Liver (tissue), 9 donors: ENCODE measurements around the gene PGBD5. TPM values are rescaled to one million over a fixed set of nuclear protein-coding genes. Genes with fewer than 3 reads are reported as not detected.

Experiments
- DNase-seq: peaks from one replicate; pipeline ENCODE4 v3.0.0-alpha.2; 2017; ENCODE audit warnings: low spot score
- H3K27ac ChIP-seq, 2 donors: one replicate each; pipeline ENCODE4 v1.7.0; 2013; ENCODE audit warnings: inconsistent platforms in 2 of 2, low read length in 2 of 2, control low read depth in 1 of 2, low read depth in 1 of 2, mild to moderate bottlenecking in 1 of 2
- H3K27me3 ChIP-seq, 4 donors: one replicate each; pipeline versions ENCODE4 v1.6.1 to v1.7.0; 2013; ENCODE audit warnings: low read length in 3 of 4, inconsistent platforms in 1 of 4, mild to moderate bottlenecking in 1 of 4, moderate library complexity in 1 of 4; ENCODE audit not compliant: control insufficient read depth in 4 of 4, insufficient read depth in 4 of 4
- H3K36me3 ChIP-seq, 4 donors: one replicate each; pipeline versions ENCODE4 v1.6.1 to v1.7.0; 2013; ENCODE audit warnings: low read length in 3 of 4, mild to moderate bottlenecking in 3 of 4, low read depth in 1 of 4, moderate library complexity in 1 of 4; ENCODE audit not compliant: control insufficient read depth in 4 of 4, insufficient read depth in 3 of 4
- H3K4me1 ChIP-seq, 4 donors: one replicate each; pipeline versions ENCODE4 v1.6.1 to v1.7.0; 2013; ENCODE audit warnings: low read length in 3 of 4, mild to moderate bottlenecking in 3 of 4, moderate library complexity in 1 of 4; ENCODE audit not compliant: control insufficient read depth in 4 of 4, insufficient read depth in 4 of 4
- H3K4me3 ChIP-seq, 3 donors: one replicate each; pipeline versions ENCODE4 v1.6.1 to v1.7.0; 2013; ENCODE audit warnings: low read length in 3 of 3, control low read depth in 1 of 3, low read depth in 1 of 3, mild to moderate bottlenecking in 1 of 3
- H3K9ac ChIP-seq, 2 donors: one replicate each; pipeline ENCODE4 v1.7.0; 2013; ENCODE audit warnings: low read length in 2 of 2, mild to moderate bottlenecking in 2 of 2, moderate library complexity in 2 of 2, control low read depth in 1 of 2, low read depth in 1 of 2
- H3K9me3 ChIP-seq, 4 donors: one replicate each; pipeline versions ENCODE4 v1.6.1 to v1.7.0; 2013; ENCODE audit warnings: low read length in 3 of 4; ENCODE audit not compliant: control insufficient read depth in 4 of 4
- EGR1 ChIP-seq, 2 donors: IDR thresholded peaks; 2 replicates each; pipeline ENCODE4 v1.6.1; 2016 to 2018; ENCODE audit warnings: antibody characterized with exemption in 2 of 2, low read depth in 2 of 2
- FOXA1 ChIP-seq: IDR thresholded peaks from 2 replicates; pipeline ENCODE4 v1.6.1; 2016; ENCODE audit warnings: antibody characterized with exemption
- FOXA2 ChIP-seq: IDR thresholded peaks from 2 replicates; pipeline ENCODE4 v1.6.1; 2016; ENCODE audit warnings: antibody characterized with exemption
- GABPA ChIP-seq, 2 donors: IDR thresholded peaks in 1 of 2; conservative IDR thresholded peaks in 1 of 2; 2 replicates each; pipeline ENCODE4 v1.6.1; 2016; ENCODE audit warnings: antibody characterized with exemption in 2 of 2, mild to moderate bottlenecking in 1 of 2, moderate library complexity in 1 of 2
- HNF4A ChIP-seq, 2 donors: conservative IDR thresholded peaks; 2 replicates each; pipeline ENCODE4 v1.6.1; 2016; ENCODE audit warnings: antibody characterized with exemption in 2 of 2, mild to moderate bottlenecking in 2 of 2
- HNF4G ChIP-seq: IDR thresholded peaks from 2 replicates; pipeline ENCODE4 v1.6.1; 2016; ENCODE audit warnings: antibody characterized with exemption
- JUND ChIP-seq, 2 donors: IDR thresholded peaks; 2 replicates each; pipeline ENCODE4 v1.6.1; 2016; ENCODE audit warnings: antibody characterized with exemption in 2 of 2
- MAX ChIP-seq: IDR thresholded peaks from 2 replicates; pipeline ENCODE4 v1.6.1; 2016; ENCODE audit warnings: antibody characterized with exemption
- NR2F2 ChIP-seq: IDR thresholded peaks from 2 replicates; pipeline ENCODE4 v1.6.1; 2016; ENCODE audit warnings: antibody characterized with exemption
- RAD21 ChIP-seq, 2 donors: IDR thresholded peaks; 2 replicates each; pipeline ENCODE4 v1.6.1; 2016; ENCODE audit warnings: antibody characterized with exemption in 2 of 2, mild to moderate bottlenecking in 2 of 2
- REST ChIP-seq: IDR thresholded peaks from 2 replicates; pipeline ENCODE4 v1.6.1; 2016; ENCODE audit warnings: antibody characterized with exemption, mild to moderate bottlenecking
- RXRA ChIP-seq, 2 donors: IDR thresholded peaks; 2 replicates each; pipeline ENCODE4 v1.6.1; 2017 to 2018; ENCODE audit warnings: antibody characterized with exemption in 2 of 2, mild to moderate bottlenecking in 1 of 2
- SP1 ChIP-seq: IDR thresholded peaks from 2 replicates; pipeline ENCODE4 v1.6.1; 2018; ENCODE audit warnings: antibody characterized with exemption, mild to moderate bottlenecking
- YY1 ChIP-seq: IDR thresholded peaks from 2 replicates; pipeline ENCODE4 v1.6.1; 2016; ENCODE audit warnings: antibody characterized with exemption, mild to moderate bottlenecking
- WGBS: extraction: QIAGEN DNeasy Blood & Tissue Kit; methylation state at CpG from one replicate; pipeline ENCODE4 v1.1.7; 2013; 5-methylcytosine and 5-hydroxymethylcytosine counted together
- polyA plus RNA-seq, 2 donors: library from polyadenylated mRNA; stranded (reverse) in 1 of 2; unstranded in 1 of 2; fragments of 200-250 nt in 1 of 2; fragments of >200 nt in 1 of 2; fragmentation: Nextera tagmentation in 1 of 2; extraction: Ambion mirVana in 1 of 2; gene quantifications; one replicate each; pipeline versions ENCODE4 v1.2.1 to v1.2.3, GENCODE V29; 2013 to 2015
- total RNA-seq, 2 donors: library from RNA; depleted of rRNA; stranded (reverse); fragments of >200 nt; gene quantifications; one replicate each; pipeline ENCODE4 v1.2.3, GENCODE V29; 2014
- TF ChIP-seq, protein P1 (sequence below): IDR thresholded peaks from 2 replicates; pipeline ENCODE4 v1.6.1; 2016; ENCODE audit warnings: antibody characterized with exemption
- TF ChIP-seq, protein P2 (sequence below): fragments of 150-350 bp; IDR thresholded peaks from 2 replicates; pipeline ENCODE4 v1.5.1; 2017; ENCODE audit warnings: improper control_type of control experiment, low read depth, low read length; ENCODE audit not compliant: missing input control
- TF ChIP-seq, protein P3 (sequence below): IDR thresholded peaks from 2 replicates; pipeline ENCODE4 v1.6.1; 2016; ENCODE audit warnings: antibody characterized with exemption
- donor health status: healthy.
- donor health status: healthy.
- donor health status: healthy.
- donor health status: healthy.
- donor health status: healthy.

PGBD5 gene
- total and polyA plus RNA-seq, 4 donors, result 0.88 to 5.4 (median 2.7) TPM

GRCh38 chr1:230395932-230396331 lies 30.2 kb downstream of the PGBD5 start:
- Histone ChIP-seq H3K27ac (no peak overlapping the region), H3K36me3 (no peaks in the 10 kb centered on the region), H3K9ac (no peak overlapping the region), H3K4me1 (no peaks in the 10 kb centered on the region), H3K27me3 (no peaks in the 10 kb centered on the region), H3K9me3 (no peaks in the 10 kb centered on the region), H3K4me3 (no peak overlapping the region)
- no peak for TF ChIP-seq NR2F2
- TF ChIP-seq MAX, result no peak
- TF ChIP-seq RAD21 (IDR thresholded peaks at IDR 0.05), result no peak
- TF ChIP-seq JUND (IDR thresholded peaks at IDR 0.05), result no peak
- TF ChIP-seq, protein P1, sequence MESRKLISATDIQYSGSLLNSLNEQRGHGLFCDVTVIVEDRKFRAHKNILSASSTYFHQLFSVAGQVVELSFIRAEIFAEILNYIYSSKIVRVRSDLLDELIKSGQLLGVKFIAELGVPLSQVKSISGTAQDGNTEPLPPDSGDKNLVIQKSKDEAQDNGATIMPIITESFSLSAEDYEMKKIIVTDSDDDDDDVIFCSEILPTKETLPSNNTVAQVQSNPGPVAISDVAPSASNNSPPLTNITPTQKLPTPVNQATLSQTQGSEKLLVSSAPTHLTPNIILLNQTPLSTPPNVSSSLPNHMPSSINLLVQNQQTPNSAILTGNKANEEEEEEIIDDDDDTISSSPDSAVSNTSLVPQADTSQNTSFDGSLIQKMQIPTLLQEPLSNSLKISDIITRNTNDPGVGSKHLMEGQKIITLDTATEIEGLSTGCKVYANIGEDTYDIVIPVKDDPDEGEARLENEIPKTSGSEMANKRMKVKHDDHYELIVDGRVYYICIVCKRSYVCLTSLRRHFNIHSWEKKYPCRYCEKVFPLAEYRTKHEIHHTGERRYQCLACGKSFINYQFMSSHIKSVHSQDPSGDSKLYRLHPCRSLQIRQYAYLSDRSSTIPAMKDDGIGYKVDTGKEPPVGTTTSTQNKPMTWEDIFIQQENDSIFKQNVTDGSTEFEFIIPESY, result no peak
- TF ChIP-seq GABPA (IDR thresholded peaks at IDR 0.05 in 1 of 2, conservative IDR thresholded peaks at IDR 0.05 in 1 of 2), result no peak
- WGBS, result 88% methylated on average over 1 of the region's 1 CpG
- DNase-seq, result no peak

GRCh38 chr1:230394741-230395140 lies 31.4 kb downstream of the PGBD5 start:
- 94% methylated on average over 8 of the region's 8 CpGs for WGBS
- TF ChIP-seq, protein P2, sequence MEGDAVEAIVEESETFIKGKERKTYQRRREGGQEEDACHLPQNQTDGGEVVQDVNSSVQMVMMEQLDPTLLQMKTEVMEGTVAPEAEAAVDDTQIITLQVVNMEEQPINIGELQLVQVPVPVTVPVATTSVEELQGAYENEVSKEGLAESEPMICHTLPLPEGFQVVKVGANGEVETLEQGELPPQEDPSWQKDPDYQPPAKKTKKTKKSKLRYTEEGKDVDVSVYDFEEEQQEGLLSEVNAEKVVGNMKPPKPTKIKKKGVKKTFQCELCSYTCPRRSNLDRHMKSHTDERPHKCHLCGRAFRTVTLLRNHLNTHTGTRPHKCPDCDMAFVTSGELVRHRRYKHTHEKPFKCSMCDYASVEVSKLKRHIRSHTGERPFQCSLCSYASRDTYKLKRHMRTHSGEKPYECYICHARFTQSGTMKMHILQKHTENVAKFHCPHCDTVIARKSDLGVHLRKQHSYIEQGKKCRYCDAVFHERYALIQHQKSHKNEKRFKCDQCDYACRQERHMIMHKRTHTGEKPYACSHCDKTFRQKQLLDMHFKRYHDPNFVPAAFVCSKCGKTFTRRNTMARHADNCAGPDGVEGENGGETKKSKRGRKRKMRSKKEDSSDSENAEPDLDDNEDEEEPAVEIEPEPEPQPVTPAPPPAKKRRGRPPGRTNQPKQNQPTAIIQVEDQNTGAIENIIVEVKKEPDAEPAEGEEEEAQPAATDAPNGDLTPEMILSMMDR, result no peak
- TF ChIP-seq RXRA (IDR thresholded peaks at IDR 0.05) (no peak), EGR1 (IDR thresholded peaks at IDR 0.05; ENCODE audit: low read depth in 2 of 2) (no peak), FOXA2 (no peak), HNF4G (no peak), SP1 (no peak), RAD21 (IDR thresholded peaks at IDR 0.05) (no peak), REST (no peak), GABPA (IDR thresholded peaks at IDR 0.05 in 1 of 2, conservative IDR thresholded peaks at IDR 0.05 in 1 of 2) (no peak), YY1 (no peak), FOXA1 (no peak), MAX (no peak), HNF4A (conservative IDR thresholded peaks at IDR 0.05) (no peak), NR2F2 (no peak), JUND (IDR thresholded peaks at IDR 0.05) (no peak)
- TF ChIP-seq, protein P3, sequence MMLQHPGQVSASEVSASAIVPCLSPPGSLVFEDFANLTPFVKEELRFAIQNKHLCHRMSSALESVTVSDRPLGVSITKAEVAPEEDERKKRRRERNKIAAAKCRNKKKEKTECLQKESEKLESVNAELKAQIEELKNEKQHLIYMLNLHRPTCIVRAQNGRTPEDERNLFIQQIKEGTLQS, result no peak
- H3K4me1 ChIP-seq, result no peaks in the 10 kb centered on the region

More at GRCh38 chr1:230394741-230395140, 31.4 kb downstream of the PGBD5 start:
- Histone ChIP-seq H3K4me3 (no peak overlapping the region), H3K9me3 (no peaks in the 10 kb centered on the region), H3K27me3 (no peaks in the 10 kb centered on the region), H3K27ac (no peak overlapping the region), H3K9ac (no peak overlapping the region), H3K36me3 (no peaks in the 10 kb centered on the region)
- no peak for DNase-seq
